HepG2 (cell line): ENCODE data around the gene PTPRC. TPM values are rescaled to one million over a fixed set of nuclear protein-coding genes. Genes with fewer than 3 reads are reported as not detected.

Source experiments
- ATAC-seq: fragments of 200-7000 bp; cut with Tn5 transposase; 3 replicates; pipeline ENCODE4 v1.9.1; 2020; ENCODE audit warnings: mild to moderate bottlenecking, moderate library complexity
- BruUV-seq: library from RNA; stranded (reverse); fragments of 400-500 nt; replicated peaks from 2 replicates; lab custom pipeline; 2021; lab: Mats Ljungman, UMichigan
- CTCF ChIA-PET: fragments of 300-600 bp; formaldehyde crosslinking; extraction: SDS; loops from one replicate; lab custom pipeline; 2021; ENCODE audit warnings: low total read pairs, inconsistent platforms, low intra/inter-chr PET ratio; lab: Yijun Ruan, JAX
- POLR2A ChIA-PET: fragments of 350-600 bp; sonication (Branson Sonifier 250); formaldehyde crosslinking; loops from one replicate; lab custom pipeline; 2020; ENCODE audit warnings: antibody characterized with exemption, inconsistent platforms; lab: Yijun Ruan, JAX
- DNase-seq: peaks from one replicate; pipeline ENCODE4 v3.0.0-alpha.2; 2015; ENCODE audit warnings: low spot score
- FAIRE-seq: peaks from 3 replicates; lab custom pipeline; 2011; peaks lifted over from hg19 to GRCh38; lab: Jason Lieb, UNC
- H2AFZ ChIP-seq: one replicate; pipeline ENCODE4 v1.6.1; 2011; ENCODE audit warnings: low read length, inconsistent platforms
- H3K27ac ChIP-seq: fragments of 300-600 bp; 3 replicates; pipeline ENCODE4 v1.8.0; 2011; ENCODE audit warnings: mixed run types, mild to moderate bottlenecking, mixed read lengths, low read length, inconsistent platforms; ENCODE audit not compliant: insufficient read depth; ENCODE audit errors: extremely low read length
- H3K27me3 ChIP-seq, 2 experiments: fragments of 200-600 bp in 1 of 2; 2 replicates in 1 of 2; 3 replicates in 1 of 2; pipeline versions ENCODE4 v1.6.0 to v1.8.0; 2011; ENCODE audit warnings: low read length in 2 of 2, mild to moderate bottlenecking in 2 of 2, moderate library complexity in 2 of 2, inconsistent platforms in 1 of 2; ENCODE audit not compliant: insufficient read depth in 2 of 2, control insufficient read depth in 1 of 2
- H3K36me3 ChIP-seq, 2 experiments: fragments of 200-600 bp in 1 of 2; replicated peaks in 1 of 2; 2 replicates in 1 of 2; 3 replicates in 1 of 2; pipeline versions ENCODE4 v1.5.1 to v1.8.0; 2011; ENCODE audit warnings: low read length in 2 of 2, inconsistent platforms in 1 of 2; ENCODE audit not compliant: insufficient read depth in 2 of 2, control insufficient read depth in 1 of 2
- H3K4me1 ChIP-seq: 2 replicates; pipeline ENCODE4 v1.5.1; 2012; ENCODE audit warnings: low read length, inconsistent platforms; ENCODE audit not compliant: insufficient read depth
- H3K4me2 ChIP-seq: 2 replicates; pipeline ENCODE4 v1.6.0; 2011; ENCODE audit warnings: low read depth, low read length, inconsistent platforms
- H3K4me3 ChIP-seq, 3 experiments: fragments of 200-600 bp in 1 of 3; sonication (generic), shearing (Covaris generic) in 1 of 3; replicated peaks in 1 of 3; 2 replicates each; pipeline ENCODE4 v1.5.1; 2011 to 2016; ENCODE audit warnings: low read length in 3 of 3, inconsistent platforms in 2 of 3, low read depth in 2 of 3, mild to moderate bottlenecking in 2 of 3, control low read depth in 1 of 3, mixed read lengths in 1 of 3; ENCODE audit not compliant: insufficient read depth in 1 of 3
- H3K79me2 ChIP-seq: one replicate; pipeline ENCODE4 v1.6.1; 2011; ENCODE audit warnings: low read length, inconsistent platforms; ENCODE audit not compliant: insufficient read depth
- H3K9ac ChIP-seq: 2 replicates; pipeline ENCODE4 v1.6.0; 2011; ENCODE audit warnings: mild to moderate bottlenecking, low read depth, low read length, inconsistent platforms; ENCODE audit not compliant: insufficient read depth
- H3K9me3 ChIP-seq: 2 replicates; pipeline ENCODE4 v1.5.1; 2012; ENCODE audit warnings: mild to moderate bottlenecking, low read length
- H4K20me1 ChIP-seq: 2 replicates; pipeline ENCODE4 v1.6.0; 2011; ENCODE audit warnings: inconsistent platforms, mild to moderate bottlenecking, low read length, moderate library complexity; ENCODE audit not compliant: insufficient read depth
- DR1 ChIP-seq: sonication (generic); formaldehyde crosslinking; IDR thresholded peaks from 2 replicates; pipeline ENCODE4 v1.8.0; 2021; ENCODE audit warnings: mild to moderate bottlenecking, missing genetic modification reagents, inconsistent platforms
- ETV5 ChIP-seq: IDR thresholded peaks from 2 replicates; pipeline ENCODE4 v1.6.1; 2018; ENCODE audit warnings: missing biosample characterization, missing genetic modification reagents, inconsistent platforms, borderline replicate concordance
- FOXK1 ChIP-seq: sonication (generic); formaldehyde crosslinking; IDR thresholded peaks from 2 replicates; pipeline ENCODE4 v1.4.0; 2020; ENCODE audit warnings: low read depth, missing genetic modification reagents, borderline replicate concordance
- FOXM1 ChIP-seq: sonication (generic); formaldehyde crosslinking; IDR thresholded peaks from 2 replicates; pipeline ENCODE4 v1.5.0; 2020; ENCODE audit warnings: missing genetic modification reagents
- NR2F6 ChIP-seq, 2 experiments: IDR thresholded peaks; 2 replicates each; pipeline ENCODE4 v1.6.1; 2016; ENCODE audit warnings: antibody characterized with exemption in 1 of 2, mild to moderate bottlenecking in 1 of 2
- NR3C1 ChIP-seq: sonication (generic); formaldehyde crosslinking; IDR thresholded peaks from 2 replicates; pipeline ENCODE4 v1.4.0; 2020; ENCODE audit warnings: missing genetic modification reagents
- SIX4 ChIP-seq: sonication (generic); formaldehyde crosslinking; IDR thresholded peaks from 2 replicates; pipeline ENCODE4 v1.4.0; 2020; ENCODE audit warnings: missing genetic modification reagents
- TAF15 ChIP-seq: fragments of 200-400 bp; formaldehyde crosslinking; IDR thresholded peaks from one replicate; pipeline ENCODE4 v1.6.1; 2018; ENCODE audit warnings: mild to moderate bottlenecking, low read depth, low read length; ENCODE audit not compliant: poor library complexity, severe bottlenecking
- TARDBP ChIP-seq: sonication (generic); formaldehyde crosslinking; IDR thresholded peaks from 2 replicates; pipeline ENCODE4 v1.8.0; 2022; ENCODE audit warnings: mild to moderate bottlenecking, missing genetic modification reagents
- XBP1 ChIP-seq: sonication (generic); formaldehyde crosslinking; IDR thresholded peaks from 2 replicates; pipeline ENCODE4 v1.5.0; 2020; ENCODE audit warnings: missing genetic modification reagents
- ZKSCAN1 ChIP-seq: fragments of 150-350 bp; IDR thresholded peaks from 2 replicates; pipeline ENCODE4 v1.6.1; 2014; ENCODE audit warnings: low read length
- ZNF343 ChIP-seq: sonication (generic); formaldehyde crosslinking; IDR thresholded peaks from 2 replicates; pipeline ENCODE4 v1.4.0; 2020; ENCODE audit warnings: mild to moderate bottlenecking, missing genetic modification reagents
- ZNF558 ChIP-seq: sonication (generic); formaldehyde crosslinking; IDR thresholded peaks from 2 replicates; pipeline ENCODE4 v1.9.0; 2022; ENCODE audit warnings: mild to moderate bottlenecking, missing genetic modification reagents, borderline replicate concordance
- ZNF766 ChIP-seq: sonication (generic); formaldehyde crosslinking; IDR thresholded peaks from 2 replicates; pipeline ENCODE4 v1.5.0; 2020; ENCODE audit warnings: missing genetic modification reagents, borderline replicate concordance
- ZNF792 ChIP-seq: IDR thresholded peaks from 2 replicates; pipeline ENCODE4 v1.6.1; 2016
- WGBS: methylation state at CpG from one replicate; pipeline ENCODE4 v1.1.6; 2017; ENCODE audit warnings: low lambda C conversion rate; 5-methylcytosine and 5-hydroxymethylcytosine counted together
- in situ Hi-C: cut with HindIII; loops from 2 replicates; pipeline ENCODE4 v1.10.0; 2017; ENCODE audit warnings: low pct_unique_long_range_greater_than_20kb; ENCODE audit not compliant: extremely low pct_ligation_motif_present
- intact Hi-C: fragments of 100-400 bp; cut with micrococcal nuclease; formaldehyde crosslinking; loops from one replicate; pipeline ENCODE4 v1.10.0; 2022; ENCODE audit not compliant: unreplicated experiment
- polyA plus RNA-seq, 8 experiments: library from polyadenylated mRNA; depleted of rRNA in 3 of 8; stranded (reverse) in 7 of 8; unstranded in 1 of 8; fragments of >200 nt; fragmentation: Illumina TruSeq in 4 of 8; extraction: Trizol in 4 of 8; gene quantifications; 2 replicates each; pipeline versions ENCODE4 v1.2.1 to v1.2.3, GENCODE V29; 2011 to 2016; ENCODE audit warnings: low read depth in 4 of 8, missing spikeins in 1 of 8, mixed read lengths in 1 of 8; ENCODE audit not compliant: insufficient read depth in 1 of 8
- total RNA-seq, 5 experiments: library from RNA; depleted of rRNA; stranded (reverse); fragments of >200 nt; fragmentation: Illumina TruSeq; extraction: Trizol; gene quantifications; 2 replicates each; pipeline ENCODE4 v1.2.3, GENCODE V29; 2016; ENCODE audit warnings: low read depth in 1 of 5
- TF ChIP-seq, protein P1 (sequence below): sonication (generic); formaldehyde crosslinking; IDR thresholded peaks from 2 replicates; pipeline ENCODE4 v1.8.0; 2022; ENCODE audit warnings: missing genetic modification reagents, mild to moderate bottlenecking, moderate library complexity, borderline replicate concordance
- TF ChIP-seq, protein P2 (sequence below): sonication (generic); formaldehyde crosslinking; conservative IDR thresholded peaks from 2 replicates; pipeline ENCODE4 v1.4.0; 2020; ENCODE audit warnings: missing genetic modification reagents
- TF ChIP-seq, protein P3 (sequence below): sonication (generic); formaldehyde crosslinking; conservative IDR thresholded peaks from 2 replicates; pipeline ENCODE4 v1.4.0; 2020; ENCODE audit warnings: missing genetic modification reagents
- TF ChIP-seq, protein P4 (sequence below): sonication (generic); formaldehyde crosslinking; conservative IDR thresholded peaks from 2 replicates; pipeline ENCODE4 v1.8.0; 2022; ENCODE audit warnings: missing genetic modification reagents

Gene PTPRC
- total and polyA plus RNA-seq, 2 of the 13 experiments (the other 11 are each of a cell fraction or from before 2014, with no cell fraction given), result not detected

DNA sequence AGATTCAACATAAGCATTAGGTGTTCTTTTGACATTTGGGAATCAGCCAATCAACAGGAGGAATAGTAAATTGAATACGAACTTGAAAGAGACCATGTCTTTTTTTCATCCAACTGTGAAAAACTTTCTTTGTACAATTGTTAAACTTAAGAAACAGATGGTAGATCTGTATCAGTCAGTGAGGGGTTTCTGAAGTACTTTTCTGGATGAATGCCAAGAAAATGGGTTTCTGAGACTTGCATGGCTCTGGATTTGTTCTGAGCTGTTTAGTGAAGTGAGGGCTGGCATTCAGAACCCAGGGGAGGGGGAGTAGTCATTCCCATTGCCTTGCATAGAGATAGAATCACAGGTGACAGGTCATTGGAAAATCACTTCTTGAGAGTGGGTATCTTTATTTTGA, 37.4 kb downstream of the PTPRC start:
- Histone ChIP-seq H3K4me2 (no peak overlapping the region), H2AFZ (no peak overlapping the region)
- no peak for TF ChIP-seq NR2F6 (IDR thresholded peaks at IDR 0.05)
- TF ChIP-seq NR2F6 (CRISPR knock-in tag; IDR thresholded peaks at IDR 0.05), result no peak
- no peak for TF ChIP-seq FOXM1
- TF ChIP-seq, protein P1, sequence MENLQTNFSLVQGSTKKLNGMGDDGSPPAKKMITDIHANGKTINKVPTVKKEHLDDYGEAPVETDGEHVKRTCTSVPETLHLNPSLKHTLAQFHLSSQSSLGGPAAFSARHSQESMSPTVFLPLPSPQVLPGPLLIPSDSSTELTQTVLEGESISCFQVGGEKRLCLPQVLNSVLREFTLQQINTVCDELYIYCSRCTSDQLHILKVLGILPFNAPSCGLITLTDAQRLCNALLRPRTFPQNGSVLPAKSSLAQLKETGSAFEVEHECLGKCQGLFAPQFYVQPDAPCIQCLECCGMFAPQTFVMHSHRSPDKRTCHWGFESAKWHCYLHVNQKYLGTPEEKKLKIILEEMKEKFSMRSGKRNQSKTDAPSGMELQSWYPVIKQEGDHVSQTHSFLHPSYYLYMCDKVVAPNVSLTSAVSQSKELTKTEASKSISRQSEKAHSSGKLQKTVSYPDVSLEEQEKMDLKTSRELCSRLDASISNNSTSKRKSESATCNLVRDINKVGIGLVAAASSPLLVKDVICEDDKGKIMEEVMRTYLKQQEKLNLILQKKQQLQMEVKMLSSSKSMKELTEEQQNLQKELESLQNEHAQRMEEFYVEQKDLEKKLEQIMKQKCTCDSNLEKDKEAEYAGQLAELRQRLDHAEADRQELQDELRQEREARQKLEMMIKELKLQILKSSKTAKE (CRISPR knock-in tag), result no peak
- TF ChIP-seq ZNF343 (CRISPR knock-in tag), result no peak
- no peak for TF ChIP-seq TARDBP
- no peak for TF ChIP-seq ETV5 (CRISPR knock-in tag)
- TF ChIP-seq ZNF766 (CRISPR knock-in tag), result no peak
- TF ChIP-seq, protein P2, sequence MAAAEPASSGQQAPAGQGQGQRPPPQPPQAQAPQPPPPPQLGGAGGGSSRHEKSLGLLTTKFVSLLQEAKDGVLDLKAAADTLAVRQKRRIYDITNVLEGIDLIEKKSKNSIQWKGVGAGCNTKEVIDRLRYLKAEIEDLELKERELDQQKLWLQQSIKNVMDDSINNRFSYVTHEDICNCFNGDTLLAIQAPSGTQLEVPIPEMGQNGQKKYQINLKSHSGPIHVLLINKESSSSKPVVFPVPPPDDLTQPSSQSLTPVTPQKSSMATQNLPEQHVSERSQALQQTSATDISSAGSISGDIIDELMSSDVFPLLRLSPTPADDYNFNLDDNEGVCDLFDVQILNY, result no peak
- TF ChIP-seq, protein P3, sequence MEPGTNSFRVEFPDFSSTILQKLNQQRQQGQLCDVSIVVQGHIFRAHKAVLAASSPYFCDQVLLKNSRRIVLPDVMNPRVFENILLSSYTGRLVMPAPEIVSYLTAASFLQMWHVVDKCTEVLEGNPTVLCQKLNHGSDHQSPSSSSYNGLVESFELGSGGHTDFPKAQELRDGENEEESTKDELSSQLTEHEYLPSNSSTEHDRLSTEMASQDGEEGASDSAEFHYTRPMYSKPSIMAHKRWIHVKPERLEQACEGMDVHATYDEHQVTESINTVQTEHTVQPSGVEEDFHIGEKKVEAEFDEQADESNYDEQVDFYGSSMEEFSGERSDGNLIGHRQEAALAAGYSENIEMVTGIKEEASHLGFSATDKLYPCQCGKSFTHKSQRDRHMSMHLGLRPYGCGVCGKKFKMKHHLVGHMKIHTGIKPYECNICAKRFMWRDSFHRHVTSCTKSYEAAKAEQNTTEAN (CRISPR knock-in tag), result no peak
- no peak for TF ChIP-seq FOXK1
- no peak for TF ChIP-seq ZNF792 (CRISPR knock-in tag)
- TF ChIP-seq ZNF558 (CRISPR knock-in tag), result no peak
- no peak for TF ChIP-seq ZKSCAN1
- no peak for TF ChIP-seq SIX4 (CRISPR knock-in tag)
- TF ChIP-seq TAF15, result no peak
- no peak for TF ChIP-seq NR3C1 (CRISPR knock-in tag)
- no peak for TF ChIP-seq XBP1 (CRISPR knock-in tag)
- TF ChIP-seq, protein P4, sequence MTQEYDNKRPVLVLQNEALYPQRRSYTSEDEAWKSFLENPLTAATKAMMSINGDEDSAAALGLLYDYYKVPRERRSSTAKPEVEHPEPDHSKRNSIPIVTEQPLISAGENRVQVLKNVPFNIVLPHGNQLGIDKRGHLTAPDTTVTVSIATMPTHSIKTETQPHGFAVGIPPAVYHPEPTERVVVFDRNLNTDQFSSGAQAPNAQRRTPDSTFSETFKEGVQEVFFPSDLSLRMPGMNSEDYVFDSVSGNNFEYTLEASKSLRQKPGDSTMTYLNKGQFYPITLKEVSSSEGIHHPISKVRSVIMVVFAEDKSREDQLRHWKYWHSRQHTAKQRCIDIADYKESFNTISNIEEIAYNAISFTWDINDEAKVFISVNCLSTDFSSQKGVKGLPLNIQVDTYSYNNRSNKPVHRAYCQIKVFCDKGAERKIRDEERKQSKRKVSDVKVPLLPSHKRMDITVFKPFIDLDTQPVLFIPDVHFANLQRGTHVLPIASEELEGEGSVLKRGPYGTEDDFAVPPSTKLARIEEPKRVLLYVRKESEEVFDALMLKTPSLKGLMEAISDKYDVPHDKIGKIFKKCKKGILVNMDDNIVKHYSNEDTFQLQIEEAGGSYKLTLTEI (CRISPR knock-in tag), result no peak
- no peak for TF ChIP-seq DR1 (CRISPR knock-in tag)
- TF ChIP-seq, all 625 proteins: peak for 0
- intact Hi-C loops, result no loop called here
- ChIA-PET CTCF (no interaction called here), POLR2A (no interaction called here)
- no peak overlapping the region for H3K4me3 ChIP-seq
- H3K27me3 ChIP-seq, result no peaks in the 10 kb centered on the region
- no peak for DNase-seq
- no peaks in the 10 kb centered on the region for H3K79me2 ChIP-seq
- no peak overlapping the region for H3K27ac ChIP-seq
- in situ Hi-C loops, result loop anchor here (25.0 kb wide), 1 partner anchor 589 kb away; no protein-coding TSS in a partner anchor
- BruUV-seq, result no TSS peak
- FAIRE-seq, result no peak
- H4K20me1 ChIP-seq, result no peaks in the 10 kb centered on the region
- 0% methylated on average over 1 of the region's 1 CpG for WGBS
- ATAC-seq, result no peak
- H3K9ac ChIP-seq, result no peak overlapping the region
- H3K36me3 ChIP-seq, result no peaks in the 10 kb centered on the region
- no peaks in the 10 kb centered on the region for H3K4me1 ChIP-seq
- no peaks in the 10 kb centered on the region for H3K9me3 ChIP-seq
